Sigmoid colon (tissue), 3 donors: ENCODE results near the gene GJB4.

Experiments
- CTCF ChIP-seq, 4 experiments: fragments of 450-650 bp in 3 of 4; fragments of 200-600 bp in 1 of 4; IDR thresholded peaks; one replicate each; pipeline ENCODE4 v1.5.1; 2016 to 2019; ENCODE audit warnings: antibody characterized with exemption in 4 of 4, mild to moderate bottlenecking in 3 of 4, moderate library complexity in 2 of 4
- POLR2A ChIP-seq, 2 donors: fragments of 450-650 bp; IDR thresholded peaks; one replicate each; pipeline ENCODE4 v1.6.1; 2016; ENCODE audit warnings: antibody characterized with exemption in 2 of 2, mild to moderate bottlenecking in 2 of 2, moderate library complexity in 2 of 2

GRCh38 chr1:34743775-34744174 is 15.8 kb upstream of the GJB4 start:
- TF ChIP-seq CTCF (IDR thresholded peaks at IDR 0.05), result no peak
- TF ChIP-seq POLR2A (IDR thresholded peaks at IDR 0.05), result no peak
